CD4-positive, CD25-positive, alpha-beta regulatory T cell (primary cell): ENCODE data around the gene MSANTD1. TPM values are rescaled to one million over a fixed set of nuclear protein-coding genes. Genes with fewer than 3 reads are reported as not detected.

ENCODE experiments used
- ATAC-seq, 2 donors: fragments of 150-1000 bp; cut with Tn5 transposase; one replicate each; pipeline ENCODE4 v1.10.0; 2021; ENCODE audit warnings: low read depth in 2 of 2, moderate number of reproducible peaks in 2 of 2, moderate library complexity in 1 of 2
- DNase-seq, 3 donors: peaks; one replicate each; pipeline versions ENCODE4 v3.0.0 to v3.0.0-alpha.2; 2012 to 2022; ENCODE audit warnings: mixed read lengths in 1 of 3
- H3K27ac ChIP-seq: one replicate; pipeline ENCODE4 v1.7.0; 2013; ENCODE audit warnings: mild to moderate bottlenecking, low read length; ENCODE audit not compliant: insufficient read depth, poor library complexity, severe bottlenecking
- H3K27me3 ChIP-seq: one replicate; pipeline ENCODE4 v1.7.0; 2013; ENCODE audit warnings: low read length; ENCODE audit not compliant: control insufficient read depth, insufficient read depth
- H3K36me3 ChIP-seq: one replicate; pipeline ENCODE4 v1.7.0; 2013; ENCODE audit warnings: mild to moderate bottlenecking, low read length, moderate library complexity; ENCODE audit not compliant: control insufficient read depth, insufficient read depth
- H3K4me1 ChIP-seq: 2 replicates; pipeline ENCODE4 v1.7.0; 2013; ENCODE audit warnings: mild to moderate bottlenecking, low read length; ENCODE audit not compliant: insufficient read depth, control insufficient read depth, poor library complexity, severe bottlenecking
- H3K4me3 ChIP-seq: one replicate; pipeline ENCODE4 v1.7.0; 2013; ENCODE audit warnings: low read depth, mild to moderate bottlenecking, low read length, moderate library complexity
- H3K9me3 ChIP-seq, 2 experiments: 1 replicate in 1 of 2; 2 replicates in 1 of 2; pipeline ENCODE4 v1.7.0; 2013; ENCODE audit warnings: low read length in 2 of 2, mild to moderate bottlenecking in 1 of 2, moderate library complexity in 1 of 2; ENCODE audit not compliant: control insufficient read depth in 2 of 2
- H3K27ac Mint-ChIP-seq, 3 donors: one replicate each; pipeline ENCODE4 v1.8.0; 2020 to 2022; ENCODE audit warnings: mild to moderate bottlenecking in 3 of 3, mixed read lengths in 3 of 3, moderate library complexity in 2 of 3
- H3K27me3 Mint-ChIP-seq: one replicate; pipeline ENCODE4 v1.8.0; 2022; ENCODE audit warnings: mild to moderate bottlenecking, mixed read lengths
- H3K36me3 Mint-ChIP-seq: one replicate; pipeline ENCODE4 v1.8.0; 2020; ENCODE audit warnings: mixed read lengths
- H3K4me1 Mint-ChIP-seq, 4 donors: one replicate each; pipeline ENCODE4 v1.8.0; 2020 to 2022; ENCODE audit warnings: mixed read lengths in 4 of 4, mild to moderate bottlenecking in 1 of 4
- H3K4me3 Mint-ChIP-seq, 4 donors: one replicate each; pipeline ENCODE4 v1.8.0; 2020 to 2022; ENCODE audit warnings: mild to moderate bottlenecking in 4 of 4, mixed read lengths in 4 of 4, moderate library complexity in 3 of 4
- H3K9me3 Mint-ChIP-seq, 7 donors: one replicate each; pipeline ENCODE4 v1.8.0; 2020 to 2022; ENCODE audit warnings: mixed read lengths in 7 of 7, mild to moderate bottlenecking in 3 of 7, moderate library complexity in 2 of 7
- polyA plus RNA-seq, 4 donors: library from polyadenylated mRNA; unstranded; fragments of 300-500 nt; fragmentation: Illumina TruSeq; gene quantifications; one replicate each; pipeline ENCODE4 v1.2.3, GENCODE V29; 2021
- total RNA-seq: library from RNA; stranded (reverse); gene quantifications from one replicate; pipeline ENCODE4 v1.2.3, GENCODE V29; 2022

MSANTD1 gene
- total and polyA plus RNA-seq, 5 donors from 2014 or later = 0.05 to 2.0 (median 0.22) TPM; not detected in 2

GRCh38 chr4:3283483-3283882, 34.5 kb downstream of the MSANTD1 start:
- no peaks in the 10 kb centered on the region for H3K36me3 Mint-ChIP-seq
- Histone ChIP-seq H3K27me3 (peaks cover 3% of the 10 kb centered on the region), H3K4me1 (no peaks in the 10 kb centered on the region), H3K9me3 (no peaks in the 10 kb centered on the region), H3K36me3 (no peaks in the 10 kb centered on the region), H3K4me3 (no peak overlapping the region), H3K27ac (no peak overlapping the region)
- no peak overlapping the region for H3K27ac Mint-ChIP-seq
- ATAC-seq = no peak
- H3K27me3 Mint-ChIP-seq = peaks cover 31% of the 10 kb centered on the region
- peaks cover 0 to 3% (median 0%) of the 10 kb centered on the region in 4 donors for H3K4me1 Mint-ChIP-seq
- H3K4me3 Mint-ChIP-seq = no peak overlapping the region
- H3K9me3 Mint-ChIP-seq = peaks cover 0 to 11% (median 2%) of the 10 kb centered on the region in 7 donors
- DNase-seq = no peak

- H3K27ac Mint-ChIP-seq = no peak overlapping the region
- no peaks in the 10 kb centered on the region for H3K9me3 ChIP-seq
- no peaks in the 10 kb centered on the region for H3K36me3 ChIP-seq
- ATAC-seq = no peak
- DNase-seq = no peak
- peaks cover 31% of the 10 kb centered on the region for H3K27me3 Mint-ChIP-seq
- H3K27ac ChIP-seq = no peak overlapping the region
- no peaks in the 10 kb centered on the region for H3K36me3 Mint-ChIP-seq
- H3K4me3 ChIP-seq = no peak overlapping the region
- H3K4me1 ChIP-seq = no peaks in the 10 kb centered on the region
- H3K4me1 Mint-ChIP-seq = peaks cover 0 to 3% (median 0%) of the 10 kb centered on the region in 4 donors
- H3K27me3 ChIP-seq = peaks cover 3% of the 10 kb centered on the region
- H3K4me3 Mint-ChIP-seq = no peak overlapping the region
- H3K9me3 Mint-ChIP-seq = peaks cover 0 to 11% (median 2%) of the 10 kb centered on the region in 7 donors
Measured at GRCh38 chr4:3283916-3284315, 35.0 kb downstream of the MSANTD1 start.

GRCh38 chr4:3284734-3285557, 36.0 kb downstream of the MSANTD1 start:
- peaks cover 3% of the 10 kb centered on the region for H3K27me3 ChIP-seq
- peaks cover 0 to 11% (median 2%) of the 10 kb centered on the region in 7 donors for H3K9me3 Mint-ChIP-seq
- H3K36me3 Mint-ChIP-seq = no peaks in the 10 kb centered on the region
- no peak overlapping the region for H3K4me3 Mint-ChIP-seq
- H3K36me3 ChIP-seq = no peaks in the 10 kb centered on the region
- H3K4me1 Mint-ChIP-seq = peaks cover 0 to 3% (median 0%) of the 10 kb centered on the region in 4 donors
- no peak for DNase-seq
- no peak overlapping the region for H3K4me3 ChIP-seq
- ATAC-seq = no peak
- H3K27ac Mint-ChIP-seq = no peak overlapping the region
- no peak overlapping the region for H3K27ac ChIP-seq
- peaks cover 31% of the 10 kb centered on the region for H3K27me3 Mint-ChIP-seq
- H3K4me1 ChIP-seq = no peaks in the 10 kb centered on the region
- no peaks in the 10 kb centered on the region for H3K9me3 ChIP-seq

- Histone ChIP-seq H3K27me3 (peaks cover 3% of the 10 kb centered on the region), H3K4me3 (no peak overlapping the region), H3K36me3 (no peaks in the 10 kb centered on the region), H3K9me3 (no peaks in the 10 kb centered on the region), H3K4me1 (no peaks in the 10 kb centered on the region), H3K27ac (no peak overlapping the region)
- ATAC-seq (peak in 1 of 2 donors; percentile 50), DNase-seq (no peak)
- Mint-ChIP-seq H3K36me3 (no peaks in the 10 kb centered on the region), H3K4me3 (no peak overlapping the region), H3K4me1 (peaks cover 0 to 3% (median 0%) of the 10 kb centered on the region in 4 donors), H3K27ac (no peak overlapping the region), H3K27me3 (peaks cover 31% of the 10 kb centered on the region), H3K9me3 (peaks cover 0 to 11% (median 2%) of the 10 kb centered on the region in 7 donors)
Measured at GRCh38 chr4:3285558-3286334, 36.8 kb downstream of the MSANTD1 start.

GRCh38 chr4:3286335-3287175, 37.6 kb downstream of the MSANTD1 start:
- no peak for DNase-seq
- peaks cover 32% of the 10 kb centered on the region for H3K27me3 Mint-ChIP-seq

GRCh38 chr4:3287271-3287971, 38.5 kb downstream of the MSANTD1 start:
- H3K4me3 ChIP-seq = no peak overlapping the region
- peaks cover 0 to 10% (median 5%) of the 10 kb centered on the region in 4 donors for H3K4me1 Mint-ChIP-seq
- DNase-seq = no peak
- peaks cover 2% of the 10 kb centered on the region for H3K27me3 ChIP-seq
- peak overlapping the region in 1 of 4 donors; percentile 32 for H3K4me3 Mint-ChIP-seq
- peaks cover 0 to 2% (median 0%) of the 10 kb centered on the region in 7 donors for H3K9me3 Mint-ChIP-seq
- no peaks in the 10 kb centered on the region for H3K36me3 ChIP-seq
- peaks cover 32% of the 10 kb centered on the region for H3K27me3 Mint-ChIP-seq
- ATAC-seq = no peak
- peaks cover 10% of the 10 kb centered on the region for H3K4me1 ChIP-seq
- H3K36me3 Mint-ChIP-seq = no peaks in the 10 kb centered on the region
- H3K27ac Mint-ChIP-seq = no peak overlapping the region
- no peaks in the 10 kb centered on the region for H3K9me3 ChIP-seq
- no peak overlapping the region for H3K27ac ChIP-seq

More at GRCh38 chr4:3286335-3287175, 37.6 kb downstream of the MSANTD1 start:
- H3K36me3 ChIP-seq = no peaks in the 10 kb centered on the region
- H3K9me3 ChIP-seq = no peaks in the 10 kb centered on the region
- no peak overlapping the region for H3K4me3 ChIP-seq
- Mint-ChIP-seq H3K36me3 (no peaks in the 10 kb centered on the region), H3K27ac (peak overlapping the region in 1 of 3 donors; percentile 13), H3K4me1 (peaks cover 0 to 5% (median 2%) of the 10 kb centered on the region in 4 donors), H3K9me3 (peaks cover 0 to 8% (median 2%) of the 10 kb centered on the region in 7 donors), H3K4me3 (no peak overlapping the region)
- H3K27me3 ChIP-seq = peaks cover 2% of the 10 kb centered on the region
- H3K27ac ChIP-seq = no peak overlapping the region
- peaks cover 3% of the 10 kb centered on the region for H3K4me1 ChIP-seq
- ATAC-seq = no peak
